GM15510 (cell line): ENCODE measurements around the gene DPH6.

Experiments used
- POLR2A ChIP-seq: IDR thresholded peaks from 3 replicates; pipeline ENCODE4 v1.6.1; 2011; ENCODE audit warnings: borderline replicate concordance; ENCODE audit not compliant: insufficient read length; ENCODE audit errors: extremely low read depth

The DPH6 gene

GRCh38 chr15:35514759-35515158, 31.2 kb downstream of the DPH6 start:
- no peak for TF ChIP-seq POLR2A

- TF ChIP-seq POLR2A: no peak
These were observed 37.9 kb downstream of the DPH6 start for GRCh38 chr15:35507932-35508638.

- no peak for TF ChIP-seq POLR2A
These were observed 39.6 kb downstream of the DPH6 start for GRCh38 chr15:35506272-35506870.

- TF ChIP-seq POLR2A: no peak
These were observed 40.2 kb downstream of the DPH6 start for GRCh38 chr15:35505809-35506208.

- no peak for TF ChIP-seq POLR2A
These were observed 40.8 kb downstream of the DPH6 start for GRCh38 chr15:35505141-35505540.

- TF ChIP-seq POLR2A: no peak
These were observed 46.2 kb downstream of the DPH6 start for GRCh38 chr15:35499723-35500122.

- no peak for TF ChIP-seq POLR2A
These were observed 49.4 kb downstream of the DPH6 start for GRCh38 chr15:35496585-35496984.

GRCh38 chr15:35495080-35495479, 50.9 kb downstream of the DPH6 start:
- TF ChIP-seq POLR2A: no peak

- TF ChIP-seq POLR2A: no peak
These were observed 54.0 kb downstream of the DPH6 start for GRCh38 chr15:35491999-35492398.

GRCh38 chr15:35491173-35491572, 54.8 kb downstream of the DPH6 start:
- TF ChIP-seq POLR2A: no peak

- no peak for TF ChIP-seq POLR2A
These were observed 55.5 kb downstream of the DPH6 start for GRCh38 chr15:35490511-35490910.

GRCh38 chr15:35487417-35487816, 58.5 kb downstream of the DPH6 start:
- TF ChIP-seq POLR2A: no peak

- no peak for TF ChIP-seq POLR2A
These were observed 59.7 kb downstream of the DPH6 start for GRCh38 chr15:35486296-35486695.

- TF ChIP-seq POLR2A: no peak
These were observed 60.6 kb downstream of the DPH6 start for GRCh38 chr15:35485411-35485810.

- no peak for TF ChIP-seq POLR2A
These were observed 61.6 kb downstream of the DPH6 start for GRCh38 chr15:35484231-35484945.

GRCh38 chr15:35481992-35482391, 64.0 kb downstream of the DPH6 start:
- TF ChIP-seq POLR2A: no peak
